Measurements from ENCODE around the gene TNFSF15. TPM values are rescaled to one million over a fixed set of nuclear protein-coding genes. Genes with fewer than 3 reads are reported as not detected.

The TNFSF15 gene
- polyA plus RNA-seq, 1 experiment: 0.13 TPM

- POLR2A ChIA-PET: no interaction called here
- H3K4me3 ChIP-seq (ENCODE audit: low read depth, low read length): no peak overlapping the region
- TF ChIP-seq CTCF (IDR thresholded peaks at IDR 0.05; ENCODE audit: insufficient read depth, low read depth, low read length): no peak
- no peak for DNase-seq (ENCODE audit: low read depth)
- H3K36me3 ChIP-seq (ENCODE audit: control insufficient read depth, insufficient read depth, low read length): no peaks in the 10 kb centered on the region
- H3K27me3 ChIP-seq (ENCODE audit: control insufficient read depth, insufficient read depth, low read length): peaks cover 2% of the 10 kb centered on the region
- CTCF ChIA-PET: interaction anchor here (0.8 to 1.1 kb wide), 3 partner anchors 9 to 85 kb away, joined by 3 to 7 read pairs (median 4); no protein-coding TSS in a partner anchor
Observed at GRCh38 chr9:114825126-114825795, 19.4 kb upstream of the TNFSF15 start.

- no peak for TF ChIP-seq CTCF (IDR thresholded peaks at IDR 0.05; ENCODE audit: insufficient read depth, low read depth, low read length)
- Histone ChIP-seq H3K27me3 (ENCODE audit: control insufficient read depth, insufficient read depth, low read length) (peaks cover 2% of the 10 kb centered on the region), H3K36me3 (ENCODE audit: control insufficient read depth, insufficient read depth, low read length) (no peaks in the 10 kb centered on the region), H3K4me3 (ENCODE audit: low read depth, low read length) (no peak overlapping the region)
- CTCF ChIA-PET: interaction anchor here (1.0 to 2.1 kb wide), 3 partner anchors 8 to 12 kb away, joined by 4 to 7 read pairs (median 6); no protein-coding TSS in a partner anchor
- POLR2A ChIA-PET: no interaction called here
- peak; percentile 40 for DNase-seq (ENCODE audit: low read depth)
Observed at GRCh38 chr9:114824110-114824509, 18.3 kb upstream of the TNFSF15 start.

- ChIA-PET POLR2A (no interaction called here), CTCF (interaction anchor here (1.0 to 2.1 kb wide), 2 partner anchors 11 to 22 kb away, joined by 4 to 6 read pairs; no protein-coding TSS in a partner anchor)
- DNase-seq (ENCODE audit: low read depth): no peak
- Histone ChIP-seq H3K27me3 (ENCODE audit: control insufficient read depth, insufficient read depth, low read length) (peaks cover 4% of the 10 kb centered on the region), H3K36me3 (ENCODE audit: control insufficient read depth, insufficient read depth, low read length) (no peaks in the 10 kb centered on the region), H3K4me3 (ENCODE audit: low read depth, low read length) (no peak overlapping the region)
- no peak for TF ChIP-seq CTCF (IDR thresholded peaks at IDR 0.05; ENCODE audit: insufficient read depth, low read depth, low read length)
Observed at GRCh38 chr9:114823441-114823840, 17.6 kb upstream of the TNFSF15 start.

GRCh38 chr9:114822708-114823107, 16.9 kb upstream of the TNFSF15 start:
- H3K36me3 ChIP-seq (ENCODE audit: control insufficient read depth, insufficient read depth, low read length): no peaks in the 10 kb centered on the region
- no peak overlapping the region for H3K4me3 ChIP-seq (ENCODE audit: low read depth, low read length)
- H3K27me3 ChIP-seq (ENCODE audit: control insufficient read depth, insufficient read depth, low read length): peaks cover 5% of the 10 kb centered on the region
- POLR2A ChIA-PET: no interaction called here
- TF ChIP-seq CTCF (IDR thresholded peaks at IDR 0.05; ENCODE audit: insufficient read depth, low read depth, low read length): no peak
- CTCF ChIA-PET: interaction anchor here (1.0 to 2.1 kb wide), 3 partner anchors 11 to 23 kb away, joined by 3 to 6 read pairs (median 4); no protein-coding TSS in a partner anchor
- DNase-seq (ENCODE audit: low read depth): no peak

GRCh38 chr9:114820776-114821501, 15.1 kb upstream of the TNFSF15 start:
- TF ChIP-seq CTCF (IDR thresholded peaks at IDR 0.05; ENCODE audit: insufficient read depth, low read depth, low read length): no peak
- no peak for DNase-seq (ENCODE audit: low read depth)
- Histone ChIP-seq H3K36me3 (ENCODE audit: control insufficient read depth, insufficient read depth, low read length) (no peaks in the 10 kb centered on the region), H3K4me3 (ENCODE audit: low read depth, low read length) (no peak overlapping the region), H3K27me3 (ENCODE audit: control insufficient read depth, insufficient read depth, low read length) (peaks cover 3% of the 10 kb centered on the region)
- ChIA-PET CTCF (interaction anchor here (1.1 to 1.3 kb wide), 2 partner anchors 9 to 90 kb away, joined by 3 to 4 read pairs; no protein-coding TSS in a partner anchor), POLR2A (no interaction called here)
